A673 (cell line): Measurements from ENCODE around the gene ALDH1L1. TPM values are rescaled to one million over a fixed set of nuclear protein-coding genes. Genes with fewer than 3 reads are reported as not detected.

Source experiments
- BruUV-seq: library from RNA; stranded (reverse); fragments of 400-500 nt; replicated peaks from 2 replicates; lab custom pipeline; 2021; lab: Mats Ljungman, UMichigan
- CTCF ChIA-PET: fragments of 300-600 bp; sonication (Branson Sonifier 250); formaldehyde crosslinking; loops from one replicate; lab custom pipeline; 2022; ENCODE audit warnings: antibody characterized with exemption; lab: Charles Lee
- POLR2A ChIA-PET: fragments of 300-600 bp; sonication (Branson Sonifier 250); formaldehyde crosslinking; loops from one replicate; lab custom pipeline; 2022; ENCODE audit warnings: antibody characterized with exemption; ENCODE audit not compliant: low non-redundant PET; lab: Charles Lee
- DNase-seq: peaks from one replicate; pipeline ENCODE4 v3.0.0-alpha.2; 2015; ENCODE audit warnings: low spot score
- H3K27ac ChIP-seq: fragments of 200-600 bp; sonication (generic); 2 replicates; pipeline ENCODE4 v1.5.1; 2016; ENCODE audit warnings: mixed run types, low read depth, mild to moderate bottlenecking, mixed read lengths, antibody characterized with exemption, low read length; ENCODE audit not compliant: poor library complexity, severe bottlenecking
- H3K27me3 ChIP-seq: fragments of 200-600 bp; sonication (generic); replicated peaks from 2 replicates; pipeline ENCODE4 v1.6.1; 2017; ENCODE audit warnings: mixed run types, low read depth, mild to moderate bottlenecking, mixed read lengths, antibody characterized with exemption, low read length; ENCODE audit not compliant: insufficient read depth, poor library complexity
- H3K36me3 ChIP-seq: fragments of 200-600 bp; sonication (generic); 2 replicates; pipeline ENCODE4 v1.6.1; 2016; ENCODE audit warnings: mixed run types, mild to moderate bottlenecking, mixed read lengths, antibody characterized with exemption, low read length; ENCODE audit not compliant: insufficient read depth, poor library complexity, severe bottlenecking
- H3K4me1 ChIP-seq: fragments of 200-600 bp; sonication (generic); 2 replicates; pipeline ENCODE4 v1.6.1; 2017; ENCODE audit warnings: mixed run types, mild to moderate bottlenecking, mixed read lengths, antibody characterized with exemption, low read length; ENCODE audit not compliant: insufficient read depth, poor library complexity, severe bottlenecking
- H3K4me3 ChIP-seq: fragments of 200-600 bp; sonication (generic); 2 replicates; pipeline ENCODE4 v1.5.1; 2016; ENCODE audit warnings: low read depth, mixed run types, mild to moderate bottlenecking, mixed read lengths, low read length; ENCODE audit not compliant: poor library complexity, severe bottlenecking
- H3K9me3 ChIP-seq: fragments of 200-600 bp; sonication (generic); 2 replicates; pipeline ENCODE4 v1.6.1; 2016; ENCODE audit warnings: mixed run types, low read depth, mild to moderate bottlenecking, mixed read lengths, antibody characterized with exemption, low read length; ENCODE audit not compliant: poor library complexity, severe bottlenecking
- EZH2 ChIP-seq: fragments of 200-600 bp; sonication (generic); IDR thresholded peaks from 2 replicates; pipeline ENCODE4 v1.6.1; 2017; ENCODE audit warnings: borderline replicate concordance, low read depth, mild to moderate bottlenecking, mixed read lengths, antibody characterized with exemption, low read length; ENCODE audit not compliant: poor library complexity, severe bottlenecking
- intact Hi-C: fragments of 100-400 bp; cut with micrococcal nuclease; formaldehyde crosslinking; loops from one replicate; pipeline ENCODE4 v1.10.0; 2022; ENCODE audit not compliant: unreplicated experiment
- total RNA-seq: library from RNA; stranded (reverse); gene quantifications from 2 replicates; pipeline ENCODE4 v1.2.3, GENCODE V29; 2021
- TF ChIP-seq, protein P1 (sequence below): fragments of 300-800, 200-600 bp; sonication (generic); conservative IDR thresholded peaks from 2 replicates; pipeline ENCODE4 v1.5.1; 2017; ENCODE audit warnings: low read depth, mild to moderate bottlenecking, antibody characterized with exemption, low read length, moderate library complexity, mixed read lengths

ALDH1L1 gene
- total RNA-seq, 1 experiment from 2014 or later = 16.9 TPM

DNA sequence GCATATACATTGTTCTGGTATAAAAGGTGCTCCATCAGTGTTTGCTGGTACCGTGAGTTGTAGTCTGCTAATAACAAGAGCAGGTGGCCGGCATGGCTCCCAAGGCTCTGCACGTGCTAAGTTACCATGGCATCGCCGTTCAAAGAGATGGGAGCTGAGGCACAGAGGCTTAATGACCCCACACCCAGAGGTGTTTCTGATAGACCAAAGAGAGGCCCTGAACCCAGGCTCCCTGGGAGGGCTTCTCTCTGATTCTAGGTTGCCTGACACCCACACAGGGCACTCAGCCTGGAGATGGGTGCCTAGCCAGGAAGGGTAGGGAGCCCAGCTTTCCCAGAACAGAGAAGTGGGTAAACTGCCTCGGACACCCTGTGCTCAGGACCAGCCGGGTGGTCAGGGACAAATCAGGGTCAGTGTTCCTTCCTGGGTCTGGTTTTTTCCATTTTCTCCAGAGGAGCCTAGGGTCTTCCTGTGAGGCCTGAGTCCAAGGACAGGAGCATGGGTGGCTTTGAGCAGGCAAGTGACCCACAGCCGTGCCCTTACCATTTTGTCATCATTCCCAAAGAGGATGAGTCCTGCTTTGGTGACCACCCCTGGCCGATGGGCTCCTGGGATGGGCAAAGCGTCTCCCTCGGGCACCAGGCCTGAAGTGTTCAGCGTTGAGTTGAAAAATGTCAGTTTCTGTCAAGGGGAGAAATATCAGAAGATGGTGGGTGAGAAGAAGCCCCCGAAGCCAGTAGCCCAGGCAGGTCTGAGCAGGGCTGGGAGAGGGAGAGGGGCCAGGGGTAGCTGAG, 27.3 kb downstream of the ALDH1L1 start:
- Histone ChIP-seq H3K36me3 (no peaks in the 10 kb centered on the region), H3K9me3 (no peaks in the 10 kb centered on the region), H3K4me1 (no peaks in the 10 kb centered on the region), H3K27ac (no peak overlapping the region), H3K4me3 (no peak overlapping the region), H3K27me3 (no peaks in the 10 kb centered on the region)
- ChIA-PET CTCF (no interaction called here), POLR2A (no interaction called here)
- DNase-seq = no peak
- intact Hi-C loops = no loop called here
- TF ChIP-seq, protein P1, sequence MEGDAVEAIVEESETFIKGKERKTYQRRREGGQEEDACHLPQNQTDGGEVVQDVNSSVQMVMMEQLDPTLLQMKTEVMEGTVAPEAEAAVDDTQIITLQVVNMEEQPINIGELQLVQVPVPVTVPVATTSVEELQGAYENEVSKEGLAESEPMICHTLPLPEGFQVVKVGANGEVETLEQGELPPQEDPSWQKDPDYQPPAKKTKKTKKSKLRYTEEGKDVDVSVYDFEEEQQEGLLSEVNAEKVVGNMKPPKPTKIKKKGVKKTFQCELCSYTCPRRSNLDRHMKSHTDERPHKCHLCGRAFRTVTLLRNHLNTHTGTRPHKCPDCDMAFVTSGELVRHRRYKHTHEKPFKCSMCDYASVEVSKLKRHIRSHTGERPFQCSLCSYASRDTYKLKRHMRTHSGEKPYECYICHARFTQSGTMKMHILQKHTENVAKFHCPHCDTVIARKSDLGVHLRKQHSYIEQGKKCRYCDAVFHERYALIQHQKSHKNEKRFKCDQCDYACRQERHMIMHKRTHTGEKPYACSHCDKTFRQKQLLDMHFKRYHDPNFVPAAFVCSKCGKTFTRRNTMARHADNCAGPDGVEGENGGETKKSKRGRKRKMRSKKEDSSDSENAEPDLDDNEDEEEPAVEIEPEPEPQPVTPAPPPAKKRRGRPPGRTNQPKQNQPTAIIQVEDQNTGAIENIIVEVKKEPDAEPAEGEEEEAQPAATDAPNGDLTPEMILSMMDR = no peak
- TF ChIP-seq EZH2 = no peak
- no TSS peak for BruUV-seq

DNA sequence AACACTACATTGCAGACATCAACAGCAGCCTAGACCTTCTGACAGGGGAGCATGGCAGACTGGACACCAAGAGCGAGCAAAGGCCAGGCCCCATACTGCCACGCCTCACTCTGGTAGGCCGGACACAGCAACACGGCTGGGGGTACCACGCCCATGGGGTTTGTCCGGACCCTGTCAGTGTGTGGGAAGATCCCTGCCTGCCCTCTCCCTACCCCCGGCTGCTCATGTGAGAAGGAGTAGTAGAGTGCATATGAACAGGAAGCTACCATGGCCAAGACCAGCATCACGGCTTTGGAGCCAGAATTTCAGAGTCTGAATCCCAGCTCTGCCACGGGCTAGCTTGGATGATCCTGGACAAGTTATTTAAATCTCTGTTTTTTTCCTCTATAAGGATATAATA, 27.9 kb downstream of the ALDH1L1 start:
- Histone ChIP-seq H3K27ac (no peak overlapping the region), H3K9me3 (no peaks in the 10 kb centered on the region), H3K36me3 (no peaks in the 10 kb centered on the region), H3K27me3 (no peaks in the 10 kb centered on the region), H3K4me3 (no peak overlapping the region), H3K4me1 (no peaks in the 10 kb centered on the region)
- POLR2A ChIA-PET = no interaction called here
- TF ChIP-seq, protein P1 = no peak
- no peak for TF ChIP-seq EZH2
- intact Hi-C loops = no loop called here
- CTCF ChIA-PET = no interaction called here
- BruUV-seq = no TSS peak
- DNase-seq = no peak

DNA sequence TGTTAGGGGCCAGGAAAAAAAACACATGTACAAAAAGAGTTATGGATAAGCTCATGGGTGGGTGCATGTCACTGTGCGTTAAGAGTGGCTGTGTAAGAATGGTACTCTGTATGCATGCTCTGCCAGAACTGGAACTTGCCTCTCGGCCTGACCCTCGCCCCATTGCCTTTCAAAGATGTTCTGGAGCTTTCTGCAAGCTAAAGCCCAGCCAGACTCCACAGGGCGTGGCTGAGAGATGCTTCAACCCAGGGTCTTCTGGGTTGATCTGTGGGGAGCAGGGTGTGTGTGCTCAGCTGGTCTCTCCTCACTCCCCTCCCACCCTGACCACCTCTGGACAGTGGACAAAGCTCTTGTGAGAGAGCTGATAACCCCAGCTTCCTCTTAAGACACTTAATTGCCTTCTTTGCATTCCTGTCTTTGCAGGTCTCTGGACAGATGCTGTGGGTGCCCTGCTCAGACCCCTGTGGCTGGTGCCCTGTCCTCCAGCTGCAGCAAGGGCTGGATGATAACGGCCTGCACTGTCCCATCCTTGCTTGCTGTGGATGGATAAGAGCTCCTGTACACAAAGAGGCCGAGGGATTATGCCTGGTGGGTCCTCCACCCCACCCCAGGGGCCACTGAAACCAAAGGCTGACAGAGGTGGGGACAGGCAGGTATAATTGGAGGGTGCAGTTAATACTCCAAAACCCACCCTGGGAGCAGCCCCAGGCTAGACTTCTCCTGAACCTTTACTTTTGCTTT, 28.7 kb downstream of the ALDH1L1 start:
- Histone ChIP-seq H3K4me1 (no peaks in the 10 kb centered on the region), H3K4me3 (no peak overlapping the region), H3K27ac (no peak overlapping the region), H3K9me3 (no peaks in the 10 kb centered on the region), H3K36me3 (no peaks in the 10 kb centered on the region), H3K27me3 (no peaks in the 10 kb centered on the region)
- POLR2A ChIA-PET = no interaction called here
- no peak for DNase-seq
- CTCF ChIA-PET = no interaction called here
- intact Hi-C loops = no loop called here
- TF ChIP-seq, protein P1 = no peak
- no peak for TF ChIP-seq EZH2
- no TSS peak for BruUV-seq
